OCI-LY7 (cell line): ENCODE results near the gene CHST9. TPM values are rescaled to one million over a fixed set of nuclear protein-coding genes. Genes with fewer than 3 reads are reported as not detected.

Source experiments
- BruUV-seq: library from RNA; stranded (reverse); fragments of 400-500 nt; replicated peaks from 2 replicates; lab custom pipeline; 2021; lab: Mats Ljungman, UMichigan
- CTCF ChIA-PET: fragments of 300-600 bp; sonication (Branson Sonifier 250); formaldehyde crosslinking; loops from one replicate; lab custom pipeline; 2022; ENCODE audit warnings: antibody characterized with exemption; ENCODE audit not compliant: unreplicated experiment; lab: Charles Lee
- POLR2A ChIA-PET: fragments of 300-600 bp; sonication (Branson Sonifier 250); formaldehyde crosslinking; loops from one replicate; lab custom pipeline; 2022; ENCODE audit warnings: antibody characterized with exemption; lab: Charles Lee
- DNase-seq: peaks from one replicate; pipeline ENCODE4 v3.0.0-alpha.2; 2015; ENCODE audit warnings: low spot score
- H2AFZ ChIP-seq: fragments of 200-600 bp; sonication (generic), shearing (Covaris generic); 2 replicates; pipeline ENCODE4 v1.6.1; 2014; ENCODE audit warnings: mild to moderate bottlenecking, antibody characterized with exemption, low read length, moderate library complexity
- H3K27ac ChIP-seq: fragments of 200-600 bp; sonication (generic); 2 replicates; pipeline ENCODE4 v1.5.1; 2014; ENCODE audit warnings: mixed run types, low read depth, mild to moderate bottlenecking, moderate library complexity, low read length, inconsistent platforms; ENCODE audit not compliant: poor library complexity, severe bottlenecking
- H3K36me3 ChIP-seq: fragments of 200-600 bp; sonication (generic); 2 replicates; pipeline ENCODE4 v1.6.1; 2014; ENCODE audit warnings: mild to moderate bottlenecking, antibody characterized with exemption, low read length, moderate library complexity, mixed read lengths; ENCODE audit not compliant: insufficient read depth
- H3K4me1 ChIP-seq: fragments of 200-600 bp; sonication (generic); 2 replicates; pipeline ENCODE4 v1.5.1; 2014; ENCODE audit warnings: mild to moderate bottlenecking, low read length; ENCODE audit not compliant: insufficient read depth, poor library complexity, severe bottlenecking
- H3K4me2 ChIP-seq: fragments of 200-600 bp; sonication (generic); 2 replicates; pipeline ENCODE4 v1.6.1; 2014; ENCODE audit warnings: mild to moderate bottlenecking, low read length
- H3K4me3 ChIP-seq: fragments of 200-600 bp; sonication (generic); 2 replicates; pipeline ENCODE4 v1.5.1; 2014; ENCODE audit warnings: mild to moderate bottlenecking, low read depth, low read length; ENCODE audit not compliant: poor library complexity, severe bottlenecking
- H3K79me2 ChIP-seq: fragments of 200-600 bp; sonication (generic); 2 replicates; pipeline ENCODE4 v1.6.1; 2016; ENCODE audit warnings: low read depth, mild to moderate bottlenecking, low read length, moderate library complexity, mixed read lengths; ENCODE audit not compliant: insufficient read depth
- H3K9me2 ChIP-seq: fragments of 200-600 bp; sonication (generic); 2 replicates; pipeline ENCODE4 v1.6.1; 2016; ENCODE audit warnings: mild to moderate bottlenecking, low read length, mixed read lengths; ENCODE audit not compliant: insufficient read depth
- H3K9me3 ChIP-seq: fragments of 200-600 bp; sonication (generic); 2 replicates; pipeline ENCODE4 v1.6.1; 2014; ENCODE audit warnings: mild to moderate bottlenecking, mixed run types, low read length, mixed read lengths
- H4K20me1 ChIP-seq: fragments of 200-600 bp; sonication (generic); 2 replicates; pipeline ENCODE4 v1.6.1; 2014; ENCODE audit warnings: mild to moderate bottlenecking, antibody characterized with exemption, low read length, moderate library complexity, mixed read lengths; ENCODE audit not compliant: insufficient read depth
- CTCF ChIP-seq: fragments of 200-600 bp; sonication (generic); conservative IDR thresholded peaks from 2 replicates; pipeline ENCODE4 v1.5.1; 2014; ENCODE audit warnings: mild to moderate bottlenecking, antibody characterized with exemption, low read length, moderate library complexity, mixed read lengths
- EZH2phosphoT487 ChIP-seq: fragments of 200-600 bp; sonication (generic); IDR thresholded peaks from 2 replicates; pipeline ENCODE4 v1.6.1; 2018; ENCODE audit warnings: low read depth, borderline replicate concordance, mild to moderate bottlenecking, mixed run types, antibody characterized with exemption, low read length, moderate library complexity, mixed read lengths
- intact Hi-C: fragments of 100-400 bp; cut with micrococcal nuclease; formaldehyde crosslinking; loops from one replicate; pipeline ENCODE4 v1.10.0; 2022; ENCODE audit not compliant: unreplicated experiment
- total RNA-seq, 2 experiments: library from RNA; depleted of rRNA in 1 of 2; stranded (reverse); fragments of >200 nt in 1 of 2; shearing (Covaris generic) in 1 of 2; gene quantifications; 2 replicates each; pipeline ENCODE4 v1.2.3, GENCODE V29; 2014 to 2022

Gene CHST9
- total RNA-seq, 2 experiments from 2014 or later: not detected

- Histone ChIP-seq H3K9me3 (no peaks in the 10 kb centered on the region), H4K20me1 (no peaks in the 10 kb centered on the region), H3K27ac (no peak overlapping the region), H3K9me2 (no peaks in the 10 kb centered on the region), H3K79me2 (no peaks in the 10 kb centered on the region), H3K4me1 (no peaks in the 10 kb centered on the region), H3K36me3 (no peaks in the 10 kb centered on the region), H3K4me3 (no peak overlapping the region), H3K4me2 (no peak overlapping the region), H2AFZ (no peak overlapping the region)
- BruUV-seq: no TSS peak
- ChIA-PET POLR2A (interaction anchor here (0.6 kb wide), 2 partner anchors 44 to 232 kb away, joined by 3 to 4 read pairs; no protein-coding TSS in a partner anchor), CTCF (no interaction called here)
- intact Hi-C loops: no loop called here
- no peak for DNase-seq
- TF ChIP-seq CTCF: no peak
- no peak for TF ChIP-seq EZH2phosphoT487
Observed at GRCh38 chr18:26940744-26941398, 244.2 kb downstream of the CHST9 start.

DNA sequence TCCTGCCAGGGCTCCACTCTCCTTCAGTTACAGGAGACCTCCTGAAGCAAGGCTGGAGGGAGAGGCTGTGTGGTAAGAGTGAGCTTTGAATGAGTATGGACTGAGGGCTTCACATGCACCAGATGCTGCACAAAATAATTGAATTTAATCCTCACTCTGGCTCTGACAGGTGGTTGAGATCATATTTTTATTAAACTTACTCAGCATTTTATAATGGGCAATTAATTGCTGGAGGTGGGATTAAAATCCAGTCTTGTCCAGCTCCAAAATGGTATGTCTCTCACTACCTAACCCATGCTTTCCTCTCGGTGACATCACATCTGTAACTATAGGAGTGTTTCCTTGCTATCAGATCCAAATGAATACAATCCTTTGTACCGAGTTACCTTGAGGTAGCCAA is 253.4 kb downstream of the CHST9 start:
- no peaks in the 10 kb centered on the region for H3K9me3 ChIP-seq
- H3K4me1 ChIP-seq: no peaks in the 10 kb centered on the region
- no peak for DNase-seq
- H2AFZ ChIP-seq: no peak overlapping the region
- H3K79me2 ChIP-seq: no peaks in the 10 kb centered on the region
- TF ChIP-seq CTCF (no peak), EZH2phosphoT487 (no peak)
- H3K36me3 ChIP-seq: no peaks in the 10 kb centered on the region
- H3K27ac ChIP-seq: no peak overlapping the region
- CTCF ChIA-PET: interaction anchor here (0.6 kb wide), 1 partner anchor 1103 kb away, joined by 4 read pairs; no protein-coding TSS in a partner anchor
- H4K20me1 ChIP-seq: no peaks in the 10 kb centered on the region
- H3K9me2 ChIP-seq: no peaks in the 10 kb centered on the region
- intact Hi-C loops: no loop called here
- no peak overlapping the region for H3K4me2 ChIP-seq
- BruUV-seq: no TSS peak
- POLR2A ChIA-PET: no interaction called here
- H3K4me3 ChIP-seq: no peak overlapping the region

DNA sequence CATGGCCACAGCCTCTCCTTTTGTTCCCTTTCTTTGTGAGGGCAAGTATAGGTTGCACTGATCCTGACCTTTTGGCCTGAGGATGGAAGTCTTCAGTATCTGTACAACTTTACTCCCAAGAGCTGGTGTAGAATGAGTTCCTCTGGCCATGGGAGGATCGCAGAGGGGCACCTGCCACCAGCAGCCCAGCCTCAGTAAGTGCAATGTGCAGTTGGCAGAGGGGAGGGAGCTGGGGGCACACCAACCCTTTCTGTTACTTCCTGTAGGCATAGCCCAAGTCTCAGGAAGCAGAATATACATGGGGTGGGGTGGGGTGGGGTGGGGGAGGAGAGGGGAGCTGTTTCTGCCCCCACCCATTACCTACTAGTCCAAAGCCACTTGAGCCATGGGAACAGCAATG is 254.5 kb downstream of the CHST9 start:
- Histone ChIP-seq H2AFZ (no peak overlapping the region), H4K20me1 (no peaks in the 10 kb centered on the region), H3K27ac (no peak overlapping the region), H3K79me2 (no peaks in the 10 kb centered on the region), H3K4me1 (no peaks in the 10 kb centered on the region), H3K4me2 (no peak overlapping the region), H3K4me3 (no peak overlapping the region), H3K9me2 (no peaks in the 10 kb centered on the region), H3K36me3 (no peaks in the 10 kb centered on the region), H3K9me3 (no peaks in the 10 kb centered on the region)
- no TSS peak for BruUV-seq
- ChIA-PET POLR2A (no interaction called here), CTCF (no interaction called here)
- intact Hi-C loops: no loop called here
- no peak for TF ChIP-seq CTCF
- no peak for TF ChIP-seq EZH2phosphoT487
- no peak for DNase-seq
